HepG2 (cell line): ENCODE data around the gene RPS8. TPM values are rescaled to one million over a fixed set of nuclear protein-coding genes. Genes with fewer than 3 reads are reported as not detected.

Experiments used
- CEBPZ ChIP-seq: IDR thresholded peaks from 2 replicates; pipeline ENCODE4 v1.6.1; 2012; ENCODE audit warnings: low read length, improper control_type of control experiment
- GFI1 ChIP-seq: sonication (generic); formaldehyde crosslinking; IDR thresholded peaks from 2 replicates; pipeline ENCODE4 v1.5.0; 2020; ENCODE audit warnings: missing genetic modification reagents, mild to moderate bottlenecking, borderline replicate concordance
- GMEB1 ChIP-seq: sonication (generic); formaldehyde crosslinking; IDR thresholded peaks from 2 replicates; pipeline ENCODE4 v1.5.1; 2020; ENCODE audit warnings: missing genetic modification reagents, mild to moderate bottlenecking, borderline replicate concordance
- HHEX ChIP-seq: IDR thresholded peaks from 2 replicates; pipeline ENCODE4 v1.6.1; 2016; ENCODE audit warnings: control low read depth
- KDM4B ChIP-seq: sonication (generic); formaldehyde crosslinking; IDR thresholded peaks from 2 replicates; pipeline ENCODE4 v1.4.0; 2020; ENCODE audit warnings: missing genetic modification reagents
- MTA1 ChIP-seq: sonication (generic); formaldehyde crosslinking; IDR thresholded peaks from 2 replicates; pipeline ENCODE4 v1.4.0; 2020; ENCODE audit warnings: missing genetic modification reagents, mild to moderate bottlenecking, borderline replicate concordance
- SMYD3 ChIP-seq: sonication (generic); formaldehyde crosslinking; IDR thresholded peaks from 2 replicates; pipeline ENCODE4 v1.8.1; 2023; ENCODE audit warnings: mild to moderate bottlenecking, missing genetic modification reagents
- XRCC5 ChIP-seq: fragments of 200-400 bp; formaldehyde crosslinking; optimal IDR thresholded peaks from 2 replicates; pipeline ENCODE3; 2017; ENCODE audit warnings: mild to moderate bottlenecking, low read length
- ZBTB40 ChIP-seq, 2 experiments: fragments of 450-650 bp in 1 of 2; sonication (generic) in 1 of 2; formaldehyde crosslinking in 1 of 2; IDR thresholded peaks; 2 replicates each; pipeline versions ENCODE4 v1.6.1 to v1.8.0; 2016 to 2022; ENCODE audit warnings: antibody characterized with exemption in 1 of 2, mild to moderate bottlenecking in 1 of 2, missing genetic modification reagents in 1 of 2
- ZC3H4 ChIP-seq: sonication (generic); formaldehyde crosslinking; IDR thresholded peaks from 2 replicates; pipeline ENCODE4 v1.4.0; 2020; ENCODE audit warnings: missing genetic modification reagents, borderline replicate concordance
- ZSCAN5A ChIP-seq: sonication (generic); formaldehyde crosslinking; IDR thresholded peaks from 2 replicates; pipeline ENCODE4 v1.8.0; 2022; ENCODE audit warnings: mild to moderate bottlenecking, missing genetic modification reagents, borderline replicate concordance
- polyA plus RNA-seq, 8 experiments: library from polyadenylated mRNA; depleted of rRNA in 3 of 8; stranded (reverse) in 7 of 8; unstranded in 1 of 8; fragments of >200 nt; fragmentation: Illumina TruSeq in 4 of 8; extraction: Trizol in 4 of 8; gene quantifications; 2 replicates each; pipeline versions ENCODE4 v1.2.1 to v1.2.3, GENCODE V29; 2011 to 2016; ENCODE audit warnings: low read depth in 4 of 8, missing spikeins in 1 of 8, mixed read lengths in 1 of 8; ENCODE audit not compliant: insufficient read depth in 1 of 8
- total RNA-seq, 5 experiments: library from RNA; depleted of rRNA; stranded (reverse); fragments of >200 nt; fragmentation: Illumina TruSeq; extraction: Trizol; gene quantifications; 2 replicates each; pipeline ENCODE4 v1.2.3, GENCODE V29; 2016; ENCODE audit warnings: low read depth in 1 of 5

The RPS8 gene
- total and polyA plus RNA-seq, 2 of the 13 experiments (the other 11 are each of a cell fraction or from before 2014, with no cell fraction given) = 2,628 to 2,822 TPM

GRCh38 chr1:44784094-44785028 lies 9.0 kb downstream of the RPS8 start (continued):
- TF ChIP-seq ZBTB40 (IDR thresholded peaks at IDR 0.05) (no peak), ZBTB40 (CRISPR knock-in tag; IDR thresholded peaks at IDR 0.05) (no peak), MTA1 (peak; percentile 42; the same call in 1 of the 2 replicates), SMYD3 (CRISPR knock-in tag) (no peak; the same call in 1 of the 2 replicates), CEBPZ (no peak), KDM4B (CRISPR knock-in tag) (no peak), ZSCAN5A (0 out of 2 replicates have a peak, but pooled peaks have one; percentile 17), XRCC5 (no peak), GMEB1 (CRISPR knock-in tag) (no peak), HHEX (CRISPR knock-in tag) (no peak), ZC3H4 (CRISPR knock-in tag) (no peak), GFI1 (no peak)
